HG02759 (cell line): ENCODE data around the gene TRIM54.
"Not testable (repeated sequence)": the region's sequence is repeated elsewhere in the genome, so short reads cannot be mapped to it uniquely, and the experiment has no call there.

ENCODE experiments used
- ATAC-seq: cut with Tn5 transposase; IDR thresholded peaks from one replicate; pipeline ENCODE4 v1.9.1; 2021; ENCODE audit warnings: mild to moderate bottlenecking, moderate library complexity; ENCODE audit not compliant: unreplicated experiment

TRIM54 gene

GRCh38 chr2:27281442-27281841, 787 bp upstream of the TRIM54 start:
- ATAC-seq: no peak

GRCh38 chr2:27282892-27283291, 663 bp downstream of the TRIM54 start:
- no peak for ATAC-seq

GRCh38 chr2:27284996-27285395, 2.8 kb downstream of the TRIM54 start:
- no peak for ATAC-seq

GRCh38 chr2:27285481-27285880, 3.3 kb downstream of the TRIM54 start:
- ATAC-seq: no peak

- no peak for ATAC-seq
Observed at GRCh38 chr2:27288610-27289009, 6.4 kb downstream of the TRIM54 start.

- ATAC-seq: no peak
Observed at GRCh38 chr2:27290549-27290948, 8.3 kb downstream of the TRIM54 start.

- no peak for ATAC-seq
Observed at GRCh38 chr2:27291865-27292264, 9.6 kb downstream of the TRIM54 start.

GRCh38 chr2:27294928-27295327, 12.7 kb downstream of the TRIM54 start:
- ATAC-seq: no peak

- ATAC-seq: no peak
Observed at GRCh38 chr2:27296481-27296880, 14.3 kb downstream of the TRIM54 start.

GRCh38 chr2:27297195-27297594, 15.0 kb downstream of the TRIM54 start:
- no peak for ATAC-seq

GRCh38 chr2:27298391-27299080, 16.3 kb downstream of the TRIM54 start:
- no peak for ATAC-seq

- not testable (repeated sequence) for ATAC-seq
Observed at GRCh38 chr2:27300606-27301005, 18.4 kb downstream of the TRIM54 start.

GRCh38 chr2:27303093-27304025, 21.1 kb downstream of the TRIM54 start:
- ATAC-seq: no peak

- no peak for ATAC-seq
Observed at GRCh38 chr2:27304488-27305240, 22.4 kb downstream of the TRIM54 start.

- no peak for ATAC-seq
Observed at GRCh38 chr2:27305516-27305915, 23.3 kb downstream of the TRIM54 start.

- ATAC-seq: no peak
Observed at GRCh38 chr2:27306136-27306535, 23.9 kb downstream of the TRIM54 start.

GRCh38 chr2:27306573-27307286, 24.5 kb downstream of the TRIM54 start:
- ATAC-seq: no peak

GRCh38 chr2:27307287-27307544, 25.0 kb downstream of the TRIM54 start:
- ATAC-seq: no peak

- ATAC-seq: no peak
Observed at GRCh38 chr2:27307545-27308358, 25.5 kb downstream of the TRIM54 start.

GRCh38 chr2:27308359-27308881, 26.2 kb downstream of the TRIM54 start, which contains the start of gene UCN:
UCN (minus strand) TSS chr2:27308445; CDS start chr2:27307895, 550 bp downstream.
- ATAC-seq: no peak
